RKO (cell line): ENCODE results near the gene CD276.
A peak's percentile ranks its signal among the peaks of the same experiment; 100 is the strongest.
"Not testable (repeated sequence)": the region's sequence is repeated elsewhere in the genome, so short reads cannot be mapped to it uniquely, and the experiment has no call there.

ENCODE experiments used
- DNase-seq: peaks from one replicate; pipeline ENCODE4 v3.0.0-alpha.2; 2016; ENCODE audit warnings: low spot score

CD276 gene

GRCh38 chr15:73683777-73684580 lies at the start of gene CD276:
CD276 (plus strand) TSS chr15:73684383; CDS start chr15:73699640, 15,257 bp downstream.
- DNase-seq: peak; percentile 77

DNA sequence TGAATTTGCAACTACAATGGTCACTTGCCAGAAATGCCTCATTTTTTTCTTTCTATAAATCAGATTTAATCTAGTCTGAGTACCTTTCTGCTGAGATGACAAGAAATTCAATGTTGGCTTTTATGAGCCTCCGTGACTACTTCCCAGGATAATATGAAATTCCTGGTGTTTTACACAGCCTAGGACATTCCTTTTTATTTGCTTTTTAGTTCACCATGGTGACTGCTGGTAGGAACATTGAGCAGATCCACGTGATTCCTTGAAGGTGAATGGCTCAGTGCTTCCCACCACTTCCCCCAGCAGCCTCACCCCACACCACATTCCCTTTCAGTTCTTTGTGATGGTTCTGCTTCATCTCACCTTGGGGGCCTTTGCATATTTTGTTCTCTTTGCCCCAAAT lies 46.7 kb upstream of the CD276 start:
- no peak for DNase-seq

DNA sequence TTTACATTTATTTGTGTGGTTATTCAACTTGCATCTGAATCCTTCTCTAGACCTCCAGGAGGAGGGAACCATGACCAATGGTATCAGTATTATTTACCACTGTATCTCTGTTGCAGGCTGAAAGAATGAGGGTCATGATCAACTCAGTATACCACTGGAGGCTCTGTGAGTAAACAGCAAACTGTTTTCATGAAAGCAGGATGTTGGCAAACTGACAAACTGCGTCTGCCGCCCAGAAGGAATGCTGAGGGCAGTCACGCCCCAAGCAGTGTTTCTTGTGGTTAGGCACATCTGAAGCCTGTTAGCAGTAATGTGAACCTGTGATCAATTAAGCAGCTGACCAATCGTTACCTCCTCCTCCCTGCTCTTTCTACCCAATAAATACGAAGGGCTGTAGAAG lies 44.7 kb upstream of the CD276 start:
- not testable (repeated sequence) for DNase-seq

DNA sequence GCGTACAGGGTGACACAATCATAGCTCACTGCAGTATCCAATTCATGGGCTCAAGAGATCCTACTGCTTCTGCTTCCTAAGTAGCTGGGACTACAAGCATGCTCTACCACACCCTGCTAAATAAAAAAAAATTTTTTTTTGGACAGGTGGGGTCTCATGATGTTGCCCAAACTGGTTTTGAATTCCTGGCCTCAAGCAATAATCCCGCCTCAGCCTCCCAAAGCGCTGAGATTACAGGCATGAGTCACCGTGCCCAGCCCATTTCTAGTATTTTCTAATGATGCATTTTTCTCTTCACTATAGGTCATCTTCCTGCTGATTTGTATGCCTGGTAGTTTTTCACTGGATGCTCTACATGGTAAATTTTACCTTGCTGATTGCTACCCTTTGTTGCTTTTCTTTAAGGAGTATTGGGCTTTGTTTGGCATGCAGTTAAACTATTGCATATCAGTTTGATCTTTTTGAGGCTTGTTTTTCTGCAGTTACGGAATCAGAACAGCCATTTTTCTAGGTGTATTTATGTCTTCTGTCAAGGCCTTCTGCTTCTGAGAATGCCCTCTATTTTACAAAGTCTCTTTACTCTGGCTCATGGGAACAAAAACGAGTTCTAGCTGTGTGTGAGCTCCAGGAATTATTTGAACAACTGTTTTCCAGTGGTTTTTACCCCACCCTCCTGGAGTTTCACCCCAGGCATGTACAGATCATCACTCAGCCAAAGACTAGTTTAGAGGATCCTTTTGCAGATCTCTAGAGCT lies 36.7 kb upstream of the CD276 start:
- peak; percentile 23 for DNase-seq

GRCh38 chr15:73648014-73648295 lies 36.2 kb upstream of the CD276 start:
- DNase-seq: no peak

- no peak for DNase-seq
Measured at GRCh38 chr15:73650416-73651126, 33.6 kb upstream of the CD276 start.

DNA sequence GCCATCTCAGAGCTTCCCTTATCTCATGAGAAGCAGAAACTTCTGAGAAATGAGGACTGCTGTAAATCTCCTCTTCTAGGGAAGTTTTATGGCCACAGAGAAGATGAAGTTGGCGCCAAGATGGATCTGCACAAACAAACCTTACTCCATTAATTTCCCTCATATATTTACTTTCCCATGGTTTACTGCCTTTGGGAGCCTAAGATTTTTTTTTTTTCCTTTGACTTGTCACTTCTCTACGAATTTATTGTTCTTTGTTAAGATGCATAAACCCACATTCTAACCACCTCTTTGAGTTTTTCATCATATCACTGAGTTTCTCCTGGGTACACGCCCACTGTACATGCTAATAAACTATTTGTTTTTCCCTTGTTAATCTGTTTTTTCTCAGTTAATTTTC lies 29.5 kb upstream of the CD276 start:
- no peak for DNase-seq

DNA sequence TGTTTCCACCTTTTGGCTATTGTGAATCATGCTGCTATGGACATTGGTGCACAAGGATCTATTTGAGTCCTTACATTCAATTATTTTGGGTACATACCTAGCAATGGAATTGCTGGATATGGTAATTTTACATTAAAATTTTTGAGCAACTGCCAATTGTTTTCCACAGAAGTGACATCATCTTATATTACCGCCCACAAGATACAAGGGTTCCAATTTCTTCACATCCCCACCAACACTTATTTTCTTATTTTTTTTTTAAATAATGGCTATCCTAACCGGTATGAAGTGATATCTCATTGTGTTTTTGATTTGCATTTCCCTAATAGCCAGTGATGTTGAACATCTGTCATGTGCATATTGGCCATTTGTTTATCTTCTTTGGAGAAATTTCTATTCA lies 28.5 kb upstream of the CD276 start:
- no peak for DNase-seq

DNA sequence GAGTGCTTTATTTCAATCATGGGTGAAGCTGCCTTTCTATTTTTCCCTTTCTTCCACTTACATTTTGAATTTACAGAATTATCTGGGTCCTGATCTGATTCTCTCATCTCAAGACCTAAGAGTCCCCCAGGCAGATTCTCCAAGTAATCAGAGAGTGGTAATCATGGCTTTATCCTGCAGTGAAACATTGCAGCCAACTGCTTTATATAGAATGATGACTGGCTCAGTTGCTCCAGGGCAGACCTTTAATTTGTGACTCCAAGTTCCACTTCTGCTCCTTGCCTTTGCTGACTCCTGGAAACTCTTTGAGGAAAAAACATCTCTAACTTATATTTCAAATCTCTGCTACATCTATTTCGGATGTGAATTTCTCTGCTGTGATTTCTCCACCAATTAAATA lies 25.5 kb upstream of the CD276 start:
- no peak for DNase-seq

- DNase-seq: no peak
Measured at GRCh38 chr15:73660455-73660854, 23.7 kb upstream of the CD276 start.

GRCh38 chr15:73674587-73674986 lies 9.6 kb upstream of the CD276 start:
- no peak for DNase-seq

DNA sequence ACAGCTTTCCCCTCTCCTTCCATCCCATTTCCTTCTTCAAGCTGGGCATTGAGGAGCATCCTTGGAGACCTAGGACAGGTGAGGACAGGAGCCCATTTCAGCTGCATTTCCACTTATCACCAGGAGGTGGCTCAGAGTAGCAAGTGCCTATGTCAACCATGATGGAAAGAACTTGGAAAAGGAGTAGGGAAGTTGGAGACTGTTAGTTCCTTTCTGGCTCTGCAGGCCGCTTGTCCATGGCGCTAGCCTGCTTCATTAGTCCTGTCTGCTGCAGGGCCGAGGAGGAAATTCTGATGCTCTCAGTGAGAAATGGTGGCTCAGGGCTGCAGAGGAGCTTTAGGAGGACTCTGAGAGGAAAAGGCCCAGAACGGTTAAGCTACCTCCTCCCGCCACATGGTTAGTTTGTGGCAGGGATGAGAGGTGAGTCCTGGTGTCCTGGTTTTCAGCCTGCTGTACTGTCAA lies 7.0 kb upstream of the CD276 start:
- peak; percentile 43 for DNase-seq

DNA sequence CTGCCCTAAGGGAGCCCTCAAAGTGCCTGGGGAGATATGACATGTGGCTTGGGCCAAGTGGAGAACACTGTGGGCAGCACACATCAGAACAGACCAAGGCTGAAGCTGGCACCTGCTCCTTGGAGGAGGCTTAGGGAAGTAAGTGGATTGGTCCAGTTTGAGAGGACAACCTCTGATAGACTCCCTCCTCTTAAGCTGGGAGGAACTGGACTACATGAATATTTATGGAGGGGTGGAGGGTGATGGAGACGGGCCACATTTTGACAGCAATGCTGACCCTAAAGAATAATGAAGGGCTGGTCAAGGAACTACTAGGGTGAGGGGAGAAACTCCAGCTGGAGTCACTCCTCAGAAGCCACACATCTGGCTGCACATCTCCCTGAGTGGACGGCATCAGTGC lies 6.5 kb upstream of the CD276 start:
- DNase-seq: no peak

DNA sequence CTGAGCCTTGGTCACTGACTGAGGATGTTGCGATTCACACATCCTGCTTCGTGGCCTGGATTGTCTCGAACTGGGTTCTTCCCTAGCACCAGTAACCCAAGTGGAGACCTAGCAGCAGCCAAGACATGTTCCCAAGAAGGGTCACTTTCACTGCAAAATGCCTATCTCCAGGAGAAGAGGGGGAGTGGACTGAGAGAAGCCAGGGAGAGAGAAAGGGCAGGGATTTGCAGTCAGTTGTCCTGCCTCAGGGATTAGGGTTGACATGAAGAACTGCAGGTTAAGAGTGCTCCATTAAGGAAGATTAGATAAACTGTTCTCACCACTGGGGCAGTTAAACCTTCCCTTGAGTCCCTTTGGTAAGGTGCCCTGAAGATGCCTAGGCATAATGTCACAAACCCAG lies 5.7 kb upstream of the CD276 start:
- no peak for DNase-seq

DNA sequence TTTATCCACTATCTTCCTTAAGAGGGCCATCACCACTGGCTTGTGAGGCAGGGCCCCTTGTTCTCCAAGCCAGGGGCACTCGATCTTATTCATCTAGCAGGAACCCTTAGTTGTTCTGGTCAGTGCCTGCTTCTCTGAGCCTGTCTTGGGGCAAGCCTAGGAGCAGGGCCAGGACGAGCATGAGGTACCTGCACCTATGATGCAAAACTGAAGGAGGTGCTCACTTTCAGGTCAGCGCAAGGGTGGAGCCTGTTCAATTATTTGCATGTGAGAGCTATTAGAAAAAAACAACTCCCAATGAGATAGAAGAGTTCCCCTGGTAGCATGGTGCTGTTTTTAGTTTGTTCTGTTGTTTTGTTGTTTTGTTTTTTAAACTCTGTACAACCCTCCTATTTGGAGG lies 5.0 kb upstream of the CD276 start:
- no peak for DNase-seq

DNA sequence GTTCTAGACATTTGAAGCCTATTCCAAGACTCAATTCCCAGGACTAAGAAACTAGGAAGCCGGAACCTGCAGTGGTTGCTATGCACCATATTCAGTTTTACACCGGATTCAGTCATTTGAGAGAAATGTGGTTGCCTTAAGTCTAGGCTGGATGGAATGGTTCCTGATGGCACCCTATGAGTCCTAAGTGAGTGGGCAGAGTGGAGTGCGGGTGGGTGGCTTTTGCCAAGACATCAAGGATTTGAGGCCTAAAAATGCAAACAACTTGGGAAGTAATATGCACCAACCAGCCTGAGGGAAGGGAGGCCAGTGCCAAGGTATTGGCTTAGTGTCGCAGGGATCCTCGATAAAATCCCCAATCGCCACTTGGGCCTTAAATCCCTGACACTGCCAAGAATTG lies 4.2 kb upstream of the CD276 start:
- no peak for DNase-seq

DNA sequence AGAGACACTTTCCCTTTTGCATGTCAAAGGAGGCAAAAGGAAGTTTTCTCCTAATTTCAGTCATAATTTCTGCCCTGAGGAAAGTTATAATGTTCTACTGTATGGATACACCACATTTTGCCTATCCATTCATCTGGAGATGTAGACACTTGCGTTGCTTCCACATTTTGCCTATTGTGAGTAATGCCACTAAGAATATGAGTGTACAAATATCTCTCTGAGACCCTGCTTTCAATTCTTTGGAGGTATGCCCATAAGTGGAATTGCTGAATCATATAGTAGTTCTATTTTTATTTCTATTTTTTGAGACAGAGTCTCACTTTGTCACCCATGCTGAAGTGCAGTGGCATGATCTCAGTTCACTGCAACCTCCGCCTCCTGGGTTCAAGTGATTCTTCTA lies 3.6 kb upstream of the CD276 start:
- no peak for DNase-seq

GRCh38 chr15:73681063-73681462 lies 3.1 kb upstream of the CD276 start:
- no peak for DNase-seq

- no peak for DNase-seq
Measured at GRCh38 chr15:73681856-73682599, 2.2 kb upstream of the CD276 start.

DNA sequence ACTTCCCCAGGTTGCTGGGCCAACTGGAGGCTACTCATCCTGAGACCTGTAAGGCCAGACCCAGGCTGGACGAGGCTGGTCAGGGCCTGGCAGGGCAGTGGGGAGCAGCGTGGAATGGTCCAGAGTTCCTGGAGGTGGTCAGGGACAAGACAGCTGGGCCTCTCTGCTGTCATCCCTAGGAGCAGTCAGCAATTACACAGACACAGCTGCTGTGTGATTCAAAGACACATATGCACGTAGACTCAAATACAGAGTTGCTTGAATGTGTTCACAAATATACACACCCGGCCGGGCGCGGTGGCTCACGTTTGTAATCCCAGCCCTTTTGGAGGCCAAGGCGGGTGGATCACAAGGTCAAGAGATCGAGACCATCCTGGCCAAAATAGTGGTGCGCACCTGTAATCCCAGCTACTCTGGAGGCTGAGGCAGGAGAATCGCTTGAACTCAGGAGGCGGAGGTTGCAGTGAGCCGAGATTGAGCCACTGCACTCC lies 1.5 kb upstream of the CD276 start:
- no peak for DNase-seq

- no peak for DNase-seq
Measured at GRCh38 chr15:73683257-73683776, 866 bp upstream of the CD276 start.
